GM12891 (cell line): ENCODE measurements around the gene CKB.

Source experiments
- PAX5 ChIP-seq: IDR thresholded peaks from 2 replicates; pipeline ENCODE4 v1.6.1; 2011; ENCODE audit warnings: low read length, moderate library complexity, mild to moderate bottlenecking; ENCODE audit not compliant: insufficient read depth, severe bottlenecking
- POLR2A ChIP-seq: IDR thresholded peaks from 2 replicates; pipeline ENCODE4 v1.6.1; 2011; ENCODE audit warnings: low read depth, low read length, control low read depth
- POLR2AphosphoS5 ChIP-seq: IDR thresholded peaks from 2 replicates; pipeline ENCODE4 v1.6.1; 2011; ENCODE audit warnings: low read depth, low read length, control low read depth
- SPI1 ChIP-seq: IDR thresholded peaks from 2 replicates; pipeline ENCODE4 v1.6.1; 2011; ENCODE audit warnings: low read depth, low read length, control low read depth
- TAF1 ChIP-seq: IDR thresholded peaks from 2 replicates; pipeline ENCODE4 v1.6.1; 2011; ENCODE audit warnings: low read depth, low read length, control low read depth

DNA sequence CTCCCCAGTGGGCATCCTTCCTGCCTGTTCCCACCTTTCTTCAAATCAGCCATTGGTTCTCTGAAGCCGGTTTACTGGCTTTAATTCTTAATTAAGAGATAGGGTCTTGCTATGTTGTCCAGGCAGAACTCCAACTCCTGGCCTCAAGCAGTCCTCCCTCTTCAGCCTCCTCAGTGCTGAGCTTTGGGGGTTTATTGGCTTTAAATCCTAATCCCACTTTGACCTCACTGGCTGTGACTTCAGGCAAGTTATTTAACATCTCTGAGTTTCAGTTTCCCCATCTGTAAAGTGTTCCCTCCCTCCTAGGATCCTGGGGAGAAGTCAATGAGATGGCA, 4.3 kb upstream of the CKB start:
- no peak for TF ChIP-seq POLR2A
- TF ChIP-seq POLR2AphosphoS5, result no peak
- no peak for TF ChIP-seq TAF1
- no peak for TF ChIP-seq SPI1
- TF ChIP-seq PAX5, result no peak
